H54 (cell line): ENCODE results near the gene NPBWR2.

Experiments
- DNase-seq: peaks from one replicate; pipeline ENCODE4 v3.0.0; 2011; ENCODE audit warnings: low spot score, mixed read lengths; ENCODE audit not compliant: insufficient read length
- FAIRE-seq: peaks from 3 replicates; lab custom pipeline; 2011; peaks lifted over from hg19 to GRCh38; lab: Jason Lieb, UNC
- POLR2A ChIP-seq: IDR thresholded peaks from 2 replicates; pipeline ENCODE4 v1.6.1; 2011; ENCODE audit warnings: low read depth, mild to moderate bottlenecking, low read length

NPBWR2 gene

GRCh38 chr20:64083804-64084684, 23.3 kb downstream of the NPBWR2 start, which contains the start of gene LKAAEAR1:
LKAAEAR1 (minus strand) TSS chr20:64084398; CDS start chr20:64084219, 179 bp downstream.
- TF ChIP-seq POLR2A, result no peak
- DNase-seq (no peak), FAIRE-seq (no peak)

GRCh38 chr20:64083378-64083803, 24.0 kb downstream of the NPBWR2 start:
- no peak for FAIRE-seq
- DNase-seq, result no peak
- no peak for TF ChIP-seq POLR2A

- TF ChIP-seq POLR2A, result no peak
- FAIRE-seq (no peak), DNase-seq (peak; percentile 74)
Measured at GRCh38 chr20:64082820-64083377, 24.5 kb downstream of the NPBWR2 start.

DNA sequence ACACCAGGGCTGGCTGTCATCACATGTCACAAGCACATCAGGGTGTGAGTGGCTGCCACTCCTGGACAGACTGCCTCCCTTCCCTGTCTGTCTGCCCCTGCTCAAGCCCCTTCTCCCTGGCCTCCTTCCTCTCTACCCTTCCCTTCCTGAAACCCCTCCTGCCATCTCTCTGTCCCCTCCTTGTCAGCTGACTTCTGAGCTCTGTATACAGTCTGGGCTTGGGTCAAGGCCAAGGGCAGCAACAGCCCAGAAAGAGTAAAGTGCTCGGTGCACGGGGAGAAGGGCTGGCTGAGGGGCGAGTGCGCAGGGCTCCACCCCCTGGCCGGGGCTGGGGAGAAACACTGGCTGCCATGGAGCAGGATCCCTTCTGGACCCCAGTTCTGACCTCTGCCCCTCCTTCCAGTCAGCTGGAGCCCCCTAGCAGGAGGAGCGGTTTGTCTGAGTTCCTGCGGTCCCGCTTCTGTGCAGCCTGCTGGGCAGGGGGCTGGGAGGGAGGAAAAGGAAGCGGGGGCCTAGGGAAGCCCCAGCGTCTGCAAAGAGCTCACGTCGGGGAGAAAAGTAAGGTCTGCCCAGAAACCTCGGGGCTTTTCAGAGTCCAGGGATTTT, 25.1 kb downstream of the NPBWR2 start:
- no peak for FAIRE-seq

DNA sequence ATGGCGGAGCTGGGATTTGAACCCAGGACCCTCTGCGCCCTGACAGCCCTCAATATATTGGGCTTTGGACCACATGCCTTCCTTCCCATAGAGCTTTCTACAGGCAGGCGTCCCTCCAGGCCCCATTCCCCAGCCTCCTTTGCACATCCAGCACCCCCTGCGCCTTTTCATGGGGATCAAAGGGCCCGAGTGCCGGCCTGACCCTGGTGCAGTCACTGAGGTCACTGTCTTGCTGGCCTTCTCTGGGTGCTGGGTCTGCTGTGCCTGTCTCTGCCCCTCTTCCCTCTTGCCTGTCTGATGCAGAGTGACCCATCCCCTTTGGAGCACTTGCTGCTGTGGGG, 25.8 kb downstream of the NPBWR2 start:
- TF ChIP-seq POLR2A, result no peak
- FAIRE-seq (no peak), DNase-seq (no peak)

More for the DNA sequence above, 25.1 kb downstream of the NPBWR2 start:
- no peak for DNase-seq
- no peak for TF ChIP-seq POLR2A

GRCh38 chr20:64080813-64081623, 26.3 kb downstream of the NPBWR2 start:
- DNase-seq (no peak), FAIRE-seq (no peak)
- no peak for TF ChIP-seq POLR2A

DNA sequence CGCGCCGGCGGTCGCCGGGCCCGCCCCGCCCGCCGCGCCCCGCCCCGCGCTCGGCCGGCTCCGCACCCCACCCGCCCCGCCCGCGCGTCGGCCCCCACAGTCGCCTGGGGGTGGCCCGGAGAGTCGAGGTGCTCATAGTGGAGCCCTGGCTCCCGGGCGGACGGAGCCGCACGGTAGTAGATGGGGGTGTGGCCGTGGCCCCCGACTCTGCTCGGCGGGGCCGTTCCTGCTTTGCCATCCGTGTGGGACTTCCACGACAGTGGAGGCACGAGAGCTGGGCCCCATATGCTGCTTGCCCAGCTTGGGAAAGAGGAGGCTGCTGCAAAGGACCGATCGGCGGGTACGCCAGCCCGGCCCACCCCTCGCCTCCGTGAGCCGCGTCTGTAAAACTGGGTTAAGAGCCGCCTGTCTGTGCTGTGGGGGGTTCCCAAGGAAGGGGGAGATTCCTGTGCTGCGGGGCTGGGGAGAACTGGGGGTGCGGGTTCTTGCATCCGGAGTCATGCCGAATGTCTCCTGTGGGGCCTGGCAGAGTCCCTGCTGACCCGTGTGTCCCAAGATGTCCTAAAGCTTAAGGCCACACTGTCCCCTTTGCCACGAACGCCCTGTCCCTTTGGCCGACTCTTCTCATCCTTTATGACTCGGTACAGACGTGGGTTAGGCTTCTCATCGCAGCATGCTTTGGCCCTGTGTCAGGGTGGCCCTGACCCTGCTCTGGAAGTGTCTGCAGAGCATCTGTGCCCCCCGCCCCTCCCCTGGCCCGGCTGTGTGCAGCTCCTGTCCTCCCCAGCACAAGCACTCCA, 27.2 kb downstream of the NPBWR2 start, which contains the start of gene OPRL1:
Gene OPRL1 (plus strand): TSS at position 70 of the 800 bp plus-strand sequence. CDS start 12,639 bp downstream, outside the sequence.
- no peak for DNase-seq
- no peak for TF ChIP-seq POLR2A
- FAIRE-seq, result no peak

GRCh38 chr20:64079273-64080012, 27.9 kb downstream of the NPBWR2 start, which contains the start of gene RGS19:
RGS19 (minus strand) TSS chr20:64079518; CDS start chr20:64076886, 2,632 bp downstream.
- peak; percentile 35; the same call in 1 of the 2 replicates for TF ChIP-seq POLR2A
- no peak for FAIRE-seq

GRCh38 chr20:64078934-64079272, 28.5 kb downstream of the NPBWR2 start:
- FAIRE-seq, result no peak
- DNase-seq, result no peak
- TF ChIP-seq POLR2A, result no peak

More at GRCh38 chr20:64079273-64080012, 27.9 kb downstream of the NPBWR2 start, which contains the start of gene RGS19:
- peak; percentile 79 for DNase-seq

DNA sequence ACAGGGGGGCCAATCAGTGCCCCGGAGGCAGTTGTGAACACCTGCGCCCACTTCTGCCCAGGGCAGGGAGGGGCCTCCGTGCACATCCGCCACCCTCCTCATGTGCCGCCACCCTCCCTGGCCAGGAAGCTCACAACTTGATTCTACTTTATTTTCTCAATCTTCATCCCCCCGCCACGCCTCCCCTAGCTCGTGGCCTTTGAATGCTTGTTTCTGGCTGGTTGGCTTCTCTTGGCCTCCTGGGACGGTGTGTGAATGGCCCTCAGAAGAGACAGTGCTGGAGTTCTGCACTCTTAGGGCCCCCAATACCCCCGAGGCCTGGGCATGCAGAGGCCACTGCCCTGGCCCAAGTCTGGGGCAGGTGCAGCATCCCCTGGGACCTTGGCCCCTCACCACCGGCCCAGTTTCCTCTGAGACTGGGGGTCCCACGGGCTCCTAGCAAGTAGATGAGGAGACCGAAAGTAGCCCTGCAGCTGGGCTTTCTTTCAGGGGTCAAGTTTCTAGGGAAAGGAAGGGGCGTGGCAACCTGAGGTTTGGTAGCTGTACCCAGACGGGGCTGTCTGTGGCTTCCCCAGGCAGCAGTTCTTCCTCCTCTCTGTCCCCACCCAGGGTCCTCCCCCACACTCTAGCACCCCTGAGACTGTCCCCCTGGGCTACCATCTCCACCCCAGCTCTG, 29.4 kb downstream of the NPBWR2 start:
- no peak for FAIRE-seq

DNA sequence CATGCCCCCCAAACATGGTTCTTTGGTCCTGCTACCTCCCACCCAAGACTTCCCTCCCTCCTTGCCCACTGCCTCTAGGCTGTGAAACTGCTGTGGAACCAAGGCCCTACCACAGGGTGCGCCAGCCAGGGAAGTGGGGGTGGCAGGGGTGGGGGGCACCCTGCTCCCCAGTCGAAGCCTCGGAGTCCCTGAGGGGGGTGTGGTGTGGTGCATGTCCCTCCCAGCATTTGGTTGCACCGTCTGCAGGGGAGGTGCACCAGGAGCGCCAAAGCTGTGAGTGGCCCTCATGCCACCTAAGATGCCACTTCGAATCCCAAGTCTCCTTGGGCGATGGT, 29.9 kb downstream of the NPBWR2 start:
- no peak for FAIRE-seq

More for the DNA sequence above, 29.4 kb downstream of the NPBWR2 start:
- no peak for DNase-seq
- no peak for TF ChIP-seq POLR2A

More for the DNA sequence above, 29.9 kb downstream of the NPBWR2 start:
- no peak for DNase-seq
- no peak for TF ChIP-seq POLR2A
